SKM-1 (cell line): ENCODE measurements around the gene PCDH1.

ENCODE experiments used
- DNase-seq: peaks from one replicate; lab custom pipeline; 2025; ENCODE audit not compliant: unreplicated experiment; lab: John Stamatoyannopoulos, UW

Gene PCDH1

DNA sequence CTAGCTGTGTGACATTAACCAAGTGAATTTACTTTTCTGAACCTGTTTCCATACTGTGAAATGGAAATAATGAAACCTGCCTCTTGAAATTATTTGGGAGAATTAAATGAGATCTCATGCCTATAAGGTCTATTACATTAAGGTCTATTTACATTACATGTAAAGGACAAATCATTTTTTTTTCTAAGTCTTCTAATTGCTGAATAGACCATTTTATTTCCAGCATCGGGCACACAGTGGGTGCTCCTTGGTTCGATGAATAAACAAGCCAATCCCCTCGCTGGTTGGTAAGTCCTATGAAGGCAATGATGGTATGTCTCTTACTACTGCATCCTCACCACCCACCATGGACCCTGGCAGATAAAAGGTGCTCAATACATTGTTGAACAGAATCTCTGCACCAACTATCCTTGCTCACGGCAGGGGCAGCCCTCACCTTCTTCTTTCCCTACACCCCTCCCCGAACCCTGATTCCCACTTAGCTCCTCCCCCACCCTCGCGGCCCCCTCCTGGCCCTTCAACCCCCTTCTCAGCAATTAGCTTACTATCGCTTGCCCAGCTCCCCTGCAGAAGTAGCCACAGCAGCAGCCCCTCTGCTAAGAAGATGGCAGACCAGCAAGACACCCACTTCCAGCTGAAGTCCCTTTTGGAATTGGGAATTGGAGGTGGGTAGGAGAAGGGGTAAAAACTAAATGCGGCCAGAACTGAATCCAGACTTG is 3.0 kb downstream of the PCDH1 start:
- no peak for DNase-seq

DNA sequence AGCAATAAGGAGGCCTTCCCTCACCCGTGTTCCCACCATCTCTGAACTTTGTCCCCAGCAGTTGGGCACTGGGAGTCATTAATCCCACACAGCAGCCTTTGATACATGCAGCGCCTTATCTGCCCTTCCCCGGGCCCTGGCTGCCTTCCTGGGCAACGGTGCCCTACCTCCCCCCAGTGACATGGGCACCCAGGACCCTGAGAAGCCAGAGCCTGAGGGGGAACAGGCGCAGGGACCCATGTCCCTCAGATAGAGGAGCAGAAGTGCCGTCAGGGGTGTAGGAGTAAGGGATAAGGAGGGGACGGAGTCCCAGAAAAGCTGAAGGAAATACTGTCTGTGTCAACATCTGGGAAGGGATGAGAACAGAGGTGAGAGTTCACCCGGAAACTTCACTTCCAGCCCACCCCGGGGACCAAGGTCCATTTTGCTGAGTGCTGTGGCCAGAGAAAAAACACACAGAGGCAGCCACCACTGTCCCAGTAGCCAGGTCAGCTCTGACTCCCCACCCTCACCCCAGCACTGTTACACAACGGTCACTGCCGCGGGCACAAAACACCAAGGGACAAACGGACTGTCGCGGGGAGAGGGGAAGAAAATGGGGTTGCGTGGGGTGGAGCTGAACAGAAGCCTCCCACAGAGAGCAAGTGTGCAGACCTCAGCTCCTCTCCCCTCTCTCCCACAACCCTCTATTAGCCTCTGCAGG is 3.8 kb downstream of the PCDH1 start:
- DNase-seq, result no peak

DNA sequence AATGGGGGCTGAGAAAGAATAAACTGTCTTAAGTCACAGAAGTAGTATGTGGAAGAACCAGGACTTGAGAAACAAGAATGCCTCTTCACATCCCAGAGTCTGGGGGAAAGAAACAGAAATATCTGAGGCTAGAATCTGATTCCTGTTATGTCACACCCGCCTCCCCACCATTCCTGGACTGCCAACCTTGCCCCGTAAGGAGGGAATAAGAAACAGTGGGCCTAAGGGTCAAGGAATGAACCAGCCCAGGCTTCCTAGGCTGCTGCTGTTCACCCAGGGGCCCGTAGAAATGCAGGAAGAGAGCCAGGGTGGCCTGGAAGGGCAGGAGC is 4.3 kb downstream of the PCDH1 start:
- DNase-seq, result no peak

DNA sequence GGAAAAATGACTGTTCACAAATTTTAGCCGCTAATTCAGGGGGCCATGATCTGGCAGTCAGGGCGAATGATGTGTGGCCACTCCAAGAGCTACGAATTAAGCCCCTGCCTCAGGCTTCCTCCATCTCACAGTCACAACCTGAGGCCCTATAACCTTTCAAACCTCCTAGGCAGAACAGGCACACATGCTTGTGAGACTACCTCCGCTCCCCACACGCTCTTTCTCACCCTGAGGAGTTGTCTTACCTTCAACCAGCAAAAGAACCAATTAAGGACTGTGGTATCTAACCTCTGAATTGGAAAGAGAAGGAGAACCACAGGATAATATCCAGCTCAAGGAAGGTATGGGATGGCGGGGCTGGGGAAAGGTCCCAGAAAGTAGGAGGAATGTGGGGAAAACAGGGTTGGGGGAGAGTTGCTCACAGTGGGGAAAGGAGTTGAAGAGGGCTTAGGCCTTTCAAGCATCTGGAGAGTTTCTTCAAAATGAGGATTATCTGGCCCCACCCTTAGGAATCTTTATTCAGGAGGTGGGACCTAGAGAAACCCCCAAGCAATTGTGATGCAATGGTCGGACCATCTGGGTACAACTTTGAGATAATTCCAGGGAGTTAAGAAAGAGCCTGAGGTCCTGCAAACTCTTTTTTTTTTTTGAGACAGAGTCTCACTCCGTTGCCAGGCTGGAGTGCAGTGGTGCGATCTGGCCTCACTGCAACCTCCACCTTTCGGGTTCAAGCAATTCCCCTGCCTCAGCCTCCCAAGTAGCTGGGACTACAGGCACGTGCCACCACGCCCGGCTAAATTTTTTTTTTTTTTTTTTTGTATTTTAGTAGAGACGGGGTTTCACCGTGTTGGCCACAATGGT is 5.5 kb downstream of the PCDH1 start:
- DNase-seq, result no peak

DNA sequence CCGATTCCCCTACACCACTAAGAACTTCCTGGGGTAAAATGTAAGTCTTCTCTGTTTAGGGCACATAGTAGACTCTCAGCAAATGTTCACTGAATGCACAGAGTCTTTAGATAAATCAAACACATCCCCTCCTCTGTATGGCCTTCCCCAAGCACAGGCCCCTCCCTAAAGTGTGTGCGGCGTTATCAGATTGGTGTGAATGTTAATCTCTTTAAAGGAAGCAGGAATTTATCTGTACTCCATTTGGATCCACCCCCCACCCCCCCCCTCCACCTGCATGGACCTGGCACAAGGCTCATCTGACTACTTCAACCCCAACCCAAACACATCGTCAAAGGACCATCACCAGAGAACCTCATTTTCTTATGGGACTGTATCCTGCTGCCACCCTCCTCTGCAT is 6.3 kb downstream of the PCDH1 start:
- DNase-seq, result no peak

DNA sequence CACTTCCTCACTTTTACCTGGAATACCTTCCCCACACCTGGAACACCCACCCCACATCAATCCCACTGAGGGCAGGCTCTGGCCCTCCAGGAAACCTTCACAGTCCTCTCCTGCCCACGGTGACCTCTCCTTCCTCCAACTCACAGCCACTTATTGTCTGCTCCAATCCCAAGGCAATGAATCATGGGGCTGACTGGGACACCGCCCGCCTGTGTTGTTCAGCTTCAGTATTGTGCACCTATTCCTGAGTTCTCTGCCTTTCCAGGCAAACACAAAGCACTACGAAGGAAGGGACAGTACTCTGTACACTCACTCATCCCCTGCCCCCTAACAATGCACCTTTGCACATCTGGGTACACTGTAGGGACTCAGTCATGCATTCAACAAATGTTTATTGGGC is 7.3 kb downstream of the PCDH1 start:
- DNase-seq, result no peak

DNA sequence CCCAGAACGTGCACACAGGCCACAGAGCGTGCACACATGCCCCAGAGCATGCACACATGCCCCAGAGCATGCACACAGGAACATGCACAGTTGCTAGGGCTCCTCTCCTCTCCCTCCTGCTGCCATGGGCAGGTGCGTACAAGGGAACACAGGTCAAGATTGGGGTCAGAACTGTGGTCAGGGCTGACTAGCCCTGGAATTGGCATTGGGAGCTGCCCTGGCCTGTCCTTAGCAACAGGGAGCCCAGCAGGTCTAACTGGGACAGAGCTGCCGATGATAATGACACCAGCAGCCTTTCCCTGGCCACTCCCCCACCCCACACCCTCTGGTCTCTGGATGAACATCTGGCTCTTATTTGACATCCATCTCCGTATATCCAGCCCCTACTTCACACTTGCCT is 8.0 kb downstream of the PCDH1 start:
- DNase-seq, result no peak

DNA sequence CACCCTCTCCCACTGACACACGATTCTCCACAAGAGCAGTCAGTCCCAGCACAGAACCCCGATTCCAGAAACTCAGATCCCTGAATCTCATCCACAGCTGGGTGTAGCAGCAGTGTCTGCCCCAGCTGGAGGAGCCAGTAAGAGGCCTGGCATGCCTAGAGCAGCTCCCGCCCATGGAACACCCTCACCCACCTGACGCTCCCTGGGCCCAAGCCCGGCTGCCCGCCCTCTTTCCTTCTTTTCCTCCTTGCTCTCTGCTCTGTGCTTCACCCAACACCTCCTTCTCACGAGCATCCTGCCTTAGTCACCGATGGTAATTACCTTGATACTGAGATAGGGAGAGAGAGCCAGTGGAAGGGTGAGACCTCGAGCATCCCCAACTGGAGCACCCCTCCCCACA is 8.7 kb downstream of the PCDH1 start:
- no peak for DNase-seq

DNA sequence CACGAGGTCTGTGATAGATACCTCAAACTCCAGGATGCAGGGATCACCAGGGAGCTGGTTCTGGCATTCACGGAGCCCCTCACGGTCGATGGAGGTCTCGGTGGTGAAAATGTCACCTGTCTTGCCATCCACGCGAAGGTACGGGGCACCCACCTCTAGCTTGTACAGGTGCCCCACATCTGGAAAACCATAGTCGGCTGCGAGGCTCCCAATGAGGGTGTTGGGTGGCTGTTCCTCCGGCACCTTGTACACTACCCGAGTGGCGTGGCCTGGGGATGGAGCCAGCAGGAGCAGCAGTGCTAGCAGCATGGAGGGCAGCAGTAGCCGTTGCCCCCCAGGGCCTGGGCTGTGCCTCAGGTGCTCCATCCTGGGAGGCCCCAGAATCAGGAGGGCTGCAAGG is 9.2 kb downstream of the PCDH1 start:
- no peak for DNase-seq

DNA sequence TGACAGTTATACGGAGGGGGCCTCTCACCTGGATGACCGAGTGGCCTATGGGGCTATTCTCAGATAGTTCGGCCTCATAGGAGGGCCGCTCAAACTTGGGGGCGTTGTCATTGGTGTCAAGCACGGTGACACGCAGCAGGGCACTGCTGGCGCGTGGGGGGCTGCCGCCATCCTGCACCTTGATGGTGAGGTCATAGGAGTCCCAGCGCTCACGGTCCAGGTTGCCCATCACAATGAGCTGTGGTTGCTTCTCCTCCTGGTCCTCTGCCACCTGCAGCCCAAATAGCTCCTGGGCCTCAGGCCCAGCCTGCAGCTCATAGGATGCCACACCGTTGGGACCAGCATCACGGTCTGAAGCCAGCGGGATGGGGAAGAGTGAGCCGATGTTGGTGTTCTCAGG is 9.7 kb downstream of the PCDH1 start:
- DNase-seq, result no peak

DNA sequence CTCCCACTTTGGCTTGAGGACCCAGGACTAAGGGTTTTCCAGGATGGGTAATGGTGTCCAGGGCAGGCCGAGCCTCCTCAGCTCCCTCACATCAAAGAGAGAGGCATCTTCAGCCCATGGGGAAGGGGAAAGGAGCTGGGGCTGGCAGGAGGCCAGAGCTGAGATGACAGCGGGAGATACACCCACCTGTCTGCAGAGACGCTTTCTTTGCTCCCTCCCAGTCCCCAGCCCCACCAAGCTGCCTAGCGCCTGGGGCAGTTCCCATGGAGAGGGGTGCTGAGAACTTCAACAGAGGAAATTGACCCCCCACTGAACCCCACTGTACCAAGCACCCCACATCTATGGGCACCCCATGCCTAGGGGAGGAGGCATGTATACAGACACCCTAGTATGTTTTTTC is 10.6 kb downstream of the PCDH1 start:
- DNase-seq, result no peak

DNA sequence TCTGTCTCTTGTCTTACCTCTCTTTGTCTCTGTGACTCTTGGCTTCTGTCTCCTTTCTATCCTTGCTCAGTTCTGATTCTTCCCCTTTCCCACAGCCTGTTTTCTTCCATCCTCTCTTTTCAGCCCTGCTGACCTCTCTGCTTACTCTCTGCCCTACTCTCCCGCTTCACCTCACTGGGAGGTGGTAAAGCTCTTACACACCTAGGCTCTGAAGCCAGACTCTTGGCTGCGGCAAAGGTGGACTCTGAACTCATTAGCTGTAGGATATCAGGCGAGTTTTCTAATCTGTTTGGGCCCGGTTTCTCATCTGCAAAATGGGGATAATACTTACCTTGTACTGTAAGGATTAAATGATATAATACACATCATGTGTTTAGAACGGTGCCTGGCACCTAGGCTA is 11.1 kb downstream of the PCDH1 start:
- DNase-seq, result no peak

DNA sequence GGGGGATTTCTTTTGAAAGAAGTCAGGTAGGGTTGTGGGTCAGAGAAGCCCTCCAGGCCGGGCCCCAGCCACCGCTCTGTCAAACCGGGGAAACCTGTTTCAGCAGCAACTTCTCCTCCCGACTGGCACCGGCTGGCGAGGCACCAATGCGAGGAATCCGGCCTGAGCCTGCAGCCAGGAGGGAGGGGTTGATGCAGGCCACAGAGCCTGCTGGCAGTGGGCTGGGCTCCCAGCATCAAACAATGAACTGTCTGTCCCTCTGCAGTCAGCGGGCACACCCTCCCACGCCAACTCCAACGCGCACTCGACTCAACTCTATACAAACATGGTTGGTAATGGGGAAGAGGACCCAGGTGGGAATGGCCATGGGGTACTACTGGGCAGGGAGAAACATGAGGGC is 12.1 kb downstream of the PCDH1 start:
- no peak for DNase-seq

DNA sequence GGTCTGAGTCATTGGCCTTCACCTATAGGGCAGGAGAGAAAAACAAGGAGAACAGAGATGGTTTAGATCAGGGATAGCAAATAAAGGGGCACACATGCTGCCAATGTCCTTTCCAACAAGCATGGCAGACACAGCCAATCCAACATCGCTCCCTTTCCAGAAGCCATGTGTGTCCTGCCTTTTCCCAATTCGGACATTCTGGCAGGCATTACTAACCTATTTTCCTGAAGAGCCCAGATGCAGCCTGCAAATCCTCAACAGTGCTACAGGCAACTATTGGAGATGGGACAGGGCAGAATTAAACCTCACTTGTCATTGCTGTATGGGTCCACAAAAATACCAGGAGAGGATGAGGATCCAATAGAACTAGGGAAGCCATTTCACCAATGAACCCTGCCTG is 12.8 kb downstream of the PCDH1 start:
- DNase-seq, result no peak

DNA sequence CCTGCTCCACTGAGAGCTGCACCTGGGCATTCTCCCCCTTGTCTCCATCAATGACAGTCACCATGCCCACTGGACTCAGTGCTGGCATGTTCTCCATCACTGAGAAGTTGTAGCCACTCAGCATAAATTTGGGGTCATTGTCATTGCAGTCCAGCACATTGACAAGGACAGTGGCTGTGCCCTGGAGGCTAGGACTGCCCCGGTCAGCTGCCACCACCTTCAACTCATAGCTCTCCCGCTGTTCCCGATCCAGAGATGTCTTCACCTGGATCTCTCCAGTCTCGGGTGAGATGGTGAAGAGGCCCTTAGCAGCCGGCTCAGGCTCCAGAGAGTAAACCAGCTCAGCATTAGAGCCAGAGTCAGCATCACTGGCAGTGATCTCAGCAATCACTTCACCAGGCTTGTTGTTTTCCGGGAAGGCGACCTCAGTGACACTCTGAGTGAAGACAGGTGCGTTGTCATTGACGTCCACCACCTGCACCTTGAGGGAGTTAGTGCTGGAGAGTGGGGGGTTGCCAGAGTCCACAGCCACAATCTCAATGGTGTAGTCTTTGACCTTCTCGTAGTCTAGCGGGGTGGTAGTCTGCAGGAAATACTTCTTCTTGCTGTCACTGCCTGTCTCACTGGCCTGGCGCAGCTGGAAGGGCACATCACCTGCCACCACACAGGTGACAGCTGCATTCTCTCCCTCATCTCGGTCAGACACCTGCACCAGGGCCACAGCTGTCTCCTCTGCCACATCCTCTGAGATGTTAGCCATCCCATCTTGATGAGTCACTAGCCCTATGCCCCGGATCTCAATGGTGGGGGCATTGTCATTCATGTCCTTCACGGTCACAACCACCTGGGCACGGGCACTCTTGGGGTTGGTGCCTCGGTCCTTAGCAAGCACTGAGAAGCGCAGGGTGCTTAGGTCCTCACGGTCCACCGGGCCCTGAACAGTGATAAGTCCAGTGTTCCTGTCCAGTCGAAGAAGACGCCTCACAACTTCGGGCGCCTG is 13.5 kb downstream of the PCDH1 start:
- no peak for DNase-seq

DNA sequence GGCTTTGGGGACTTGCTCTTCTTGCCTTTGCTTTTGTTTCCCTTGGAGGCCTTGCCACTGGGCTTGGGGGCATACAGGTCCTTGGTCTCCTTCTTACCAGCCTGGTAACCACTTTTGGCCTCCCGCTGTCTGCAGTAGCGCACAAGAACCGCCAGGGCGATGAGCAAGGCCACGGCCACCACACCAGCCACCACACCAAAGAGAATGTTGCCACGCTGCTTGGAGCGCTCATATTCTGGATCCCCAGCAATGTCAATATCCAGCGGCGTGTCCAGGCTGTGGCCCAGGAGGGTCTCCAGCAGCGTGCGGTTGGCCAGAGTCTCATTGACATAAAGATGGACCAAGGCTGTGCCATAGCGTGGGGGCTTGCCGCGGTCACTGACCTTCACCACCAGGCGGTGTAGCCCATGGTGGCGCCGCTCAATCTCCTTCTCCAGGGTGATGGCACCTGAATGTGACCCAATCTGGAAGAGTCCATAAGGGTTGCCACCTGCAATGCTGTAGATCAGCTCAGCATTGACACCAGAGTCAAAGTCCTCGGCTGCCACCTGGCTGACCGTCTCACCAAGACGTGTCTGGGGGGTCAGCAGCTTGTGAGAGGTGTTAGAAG is 14.5 kb downstream of the PCDH1 start:
- no peak for DNase-seq

DNA sequence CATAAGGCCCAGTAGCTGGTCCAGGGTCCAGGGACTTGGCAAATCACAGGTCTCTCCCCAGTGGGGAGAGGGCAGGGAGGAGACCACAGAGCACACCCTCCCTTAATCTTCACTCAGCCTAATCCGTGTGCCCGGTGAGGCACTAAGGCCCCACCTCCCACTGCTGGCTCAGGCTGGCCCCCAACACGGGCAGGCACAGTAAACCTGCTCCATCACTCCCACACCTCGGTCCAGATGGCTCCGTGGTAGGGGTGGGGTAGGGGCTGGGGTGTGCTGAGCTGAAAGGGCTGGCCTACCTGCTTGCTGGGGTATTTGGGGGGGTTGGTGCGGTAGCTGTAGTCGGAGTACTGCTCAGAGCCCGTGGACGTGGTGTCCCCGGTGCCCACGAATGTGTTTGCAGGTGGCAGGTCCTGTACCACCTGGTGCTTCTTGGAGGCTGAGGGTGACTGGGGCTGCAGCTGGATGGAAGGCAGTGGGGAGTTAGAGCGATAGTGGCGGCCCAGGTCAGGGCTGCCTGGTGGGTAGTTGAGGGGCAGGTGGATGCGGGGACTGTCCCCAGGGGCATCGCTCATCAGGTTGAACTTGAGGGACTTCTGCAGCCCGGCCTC is 15.2 kb downstream of the PCDH1 start:
- no peak for DNase-seq

DNA sequence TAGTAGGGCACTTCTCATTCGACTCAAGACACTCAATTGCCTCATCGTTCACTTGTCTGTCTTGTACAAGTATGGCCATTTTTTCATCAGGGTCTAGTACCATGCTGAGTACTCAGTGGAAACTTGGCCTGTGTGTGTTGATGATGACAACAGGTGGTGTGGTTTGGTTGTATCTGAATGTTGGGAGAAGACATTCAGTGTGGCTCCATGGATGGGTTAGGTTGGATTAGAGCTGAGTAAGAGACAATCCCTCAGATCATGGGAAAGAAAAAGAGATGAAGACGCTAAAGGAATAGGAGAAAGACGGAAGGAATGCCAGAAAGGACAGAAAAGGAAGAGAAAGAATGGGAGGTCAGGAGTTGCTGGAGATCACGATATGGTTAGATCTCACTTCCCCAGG is 17.0 kb downstream of the PCDH1 start:
- DNase-seq, result no peak

DNA sequence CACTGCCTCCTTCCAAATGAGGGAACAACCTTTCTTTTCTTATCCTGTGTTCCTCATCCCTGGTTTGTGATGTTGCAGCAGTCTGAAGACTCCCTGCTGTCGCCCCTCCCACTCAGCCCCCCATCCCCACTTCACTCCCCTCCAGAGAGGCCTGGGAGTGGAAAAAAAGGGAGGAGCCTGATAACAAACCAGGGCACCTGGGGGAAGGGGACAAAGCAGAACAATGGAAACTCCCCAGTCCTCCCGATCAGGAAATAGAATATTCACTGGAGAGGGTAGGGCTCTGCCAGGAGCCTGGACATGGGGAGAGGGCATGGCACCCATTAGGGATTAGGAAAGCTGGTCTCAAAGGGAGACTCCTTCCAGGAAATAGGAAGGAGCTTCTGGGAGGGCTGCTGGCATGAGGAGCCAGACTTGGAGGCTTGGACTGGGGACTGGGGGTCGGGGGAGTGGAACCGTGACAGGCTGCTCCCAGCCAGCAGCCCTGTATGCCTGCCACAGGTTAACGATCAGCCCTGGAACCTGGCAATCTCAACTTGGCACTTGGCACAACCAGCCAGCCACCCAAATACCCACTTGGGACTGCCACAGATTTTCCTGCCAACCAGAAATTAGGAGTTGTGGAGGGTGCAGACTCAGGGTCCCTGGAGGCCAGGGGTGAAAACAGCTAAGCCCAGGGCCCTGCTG is 20.0 kb downstream of the PCDH1 start:
- DNase-seq, result no peak

DNA sequence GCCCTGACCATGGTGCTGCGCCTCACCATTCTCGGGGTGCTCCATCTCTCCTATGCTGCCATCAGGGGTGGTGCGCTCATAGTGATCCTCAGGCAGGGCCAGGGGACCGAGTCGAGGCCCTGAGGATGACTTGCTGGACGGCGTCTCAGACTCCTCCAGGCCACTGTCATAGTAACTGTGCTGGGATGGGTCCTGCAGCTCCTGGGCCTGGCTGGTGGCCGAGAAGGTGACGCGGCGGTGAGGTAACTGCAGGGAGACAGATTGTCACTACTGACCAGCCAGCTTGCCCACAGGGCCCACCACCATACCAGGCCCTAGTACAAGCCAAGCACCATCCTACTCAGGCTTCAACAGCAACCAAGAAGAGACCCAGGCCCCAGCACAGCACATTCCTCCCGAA is 21.0 kb downstream of the PCDH1 start:
- DNase-seq, result no peak
